Hindlimb muscle (tissue), 1 donor: ENCODE results near the gene CASP14. TPM values are rescaled to one million over a fixed set of nuclear protein-coding genes. Genes with fewer than 3 reads are reported as not detected.

ENCODE experiments used
- polyA plus RNA-seq: library from polyadenylated mRNA; unstranded; fragments of 120-200 nt; gene quantifications from one replicate; pipeline ENCODE4 v1.2.1, GENCODE V29; 2013; ENCODE audit not compliant: insufficient read length

The CASP14 gene
- polyA plus RNA-seq, 1 donor = 0.31 TPM

Other genes starting within 250 kb of the CASP14 start
- not detected for gene OR7A5, start 214.3 kb upstream of the CASP14 start, polyA plus RNA-seq
- gene OR7C1, start 214.3 kb upstream of the CASP14 start, polyA plus RNA-seq = 0.18 TPM
- not detected for gene OR7A10, start 200.6 kb upstream of the CASP14 start, polyA plus RNA-seq
- not detected for gene OR7A17, start 163.3 kb upstream of the CASP14 start, polyA plus RNA-seq
- not detected for gene OR7C2, start 108.0 kb upstream of the CASP14 start, polyA plus RNA-seq
- gene SLC1A6, start 69.6 kb upstream of the CASP14 start, polyA plus RNA-seq = 0.35 TPM
- 0.03 TPM for gene OR1I1, start 32.7 kb downstream of the CASP14 start, polyA plus RNA-seq
- 17.0 TPM for gene SYDE1, start 57.9 kb downstream of the CASP14 start, polyA plus RNA-seq
- gene NOTCH3, start 151.5 kb downstream of the CASP14 start, polyA plus RNA-seq = 204 TPM
- gene EPHX3, start 183.0 kb downstream of the CASP14 start, polyA plus RNA-seq = 0.84 TPM